ENCODE measurements around the gene UNC45A. TPM values are rescaled to one million over a fixed set of nuclear protein-coding genes. Genes with fewer than 3 reads are reported as not detected.
A peak's percentile ranks its signal among the peaks of the same experiment; 100 is the strongest.

UNC45A gene
- total and polyA plus RNA-seq, 2 of the 8 experiments (the other 6 are each of a cell fraction or from before 2014, with no cell fraction given) = 74.1 to 84.2 TPM

DNA sequence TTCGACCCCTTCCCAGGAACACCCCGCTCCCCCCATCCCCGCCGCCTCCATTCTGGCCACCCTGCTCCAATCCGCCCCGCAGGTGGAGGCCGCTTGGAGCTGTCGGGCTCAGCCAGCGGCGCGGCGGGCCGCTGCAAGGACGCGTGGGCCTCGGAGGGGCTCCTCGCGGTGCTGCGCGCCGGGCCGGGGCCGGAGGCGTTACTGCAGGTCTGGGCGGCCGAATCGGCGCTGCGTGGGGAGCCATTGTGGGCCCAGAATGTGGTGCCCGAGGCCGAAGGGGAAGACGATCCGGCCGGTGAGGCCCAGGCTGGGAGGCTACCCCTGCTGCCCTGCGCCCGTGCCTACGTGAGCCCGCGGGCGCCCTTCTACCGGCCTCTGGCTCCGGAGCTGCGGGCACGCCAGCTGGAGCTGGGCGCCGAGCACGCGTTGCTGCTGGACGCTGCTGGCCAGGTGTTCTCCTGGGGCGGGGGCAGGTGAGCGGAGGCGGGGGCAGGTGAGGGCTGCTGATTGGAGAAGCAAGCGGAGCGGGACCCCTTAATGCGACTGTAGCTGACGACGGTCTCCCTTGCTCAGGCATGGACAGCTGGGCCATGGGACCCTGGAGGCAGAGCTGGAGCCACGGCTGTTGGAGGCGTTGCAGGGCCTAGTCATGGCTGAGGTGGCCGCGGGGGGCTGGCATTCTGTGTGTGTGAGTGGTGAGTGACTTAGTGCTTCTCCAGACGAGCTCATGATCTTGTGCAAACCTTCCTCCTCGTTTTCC, 22.1 kb downstream of the UNC45A start (continued):
- TF ChIP-seq GABPA (IDR thresholded peaks at IDR 0.05; ENCODE audit: borderline replicate concordance, insufficient read depth, low read length) (0 out of 2 replicates have a peak, but pooled peaks have one; percentile 55), GTF2F1 (IDR thresholded peaks at IDR 0.05; ENCODE audit: borderline replicate concordance, low read depth, low read length) (no peak), RAD21 (IDR thresholded peaks at IDR 0.05 in 1 of 2, conservative IDR thresholded peaks at IDR 0.05 in 1 of 2; ENCODE audit: low read depth in 2 of 2, low read length in 2 of 2) (no peak), JUN (IDR thresholded peaks at IDR 0.05; ENCODE audit: low read depth, low read length) (no peak), EP300 (IDR thresholded peaks at IDR 0.05; ENCODE audit: borderline replicate concordance in 1 of 2, low read depth in 2 of 2, low read length in 2 of 2) (no peak), CTBP2 (IDR thresholded peaks at IDR 0.05; ENCODE audit: borderline replicate concordance, insufficient read depth, insufficient read length, low read length) (no peak), TAF7 (optimal IDR thresholded peaks at IDR 0.05; ENCODE audit: borderline replicate concordance, low read depth, low read length) (no peak), TCF12 (IDR thresholded peaks at IDR 0.05; ENCODE audit: low read depth, low read length) (no peak), RBBP5 (IDR thresholded peaks at IDR 0.05; ENCODE audit: borderline replicate concordance, low read depth, low read length) (0 out of 2 replicates have a peak, but pooled peaks have one; percentile 34), SRF (IDR thresholded peaks at IDR 0.05; ENCODE audit: low read depth, low read length) (no peak), SIX5 (IDR thresholded peaks at IDR 0.05; ENCODE audit: low read depth, low read length) (no peak), TAF1 (IDR thresholded peaks at IDR 0.05; ENCODE audit: low read depth, low read length) (no peak; the same call in 1 of the 2 replicates), SP1 (IDR thresholded peaks at IDR 0.05; ENCODE audit: low read depth, low read length) (no peak), POLR2AphosphoS5 (IDR thresholded peaks at IDR 0.05; ENCODE audit: low read depth, low read length) (peak; percentile 6), SP4 (IDR thresholded peaks at IDR 0.05; ENCODE audit: low read length) (no peak), CTCF (IDR thresholded peaks at IDR 0.05; ENCODE audit: control extremely low read depth in 1 of 3, insufficient read depth in 1 of 3, low read depth in 1 of 3, low read length in 3 of 3) (no peak), EZH2 (IDR thresholded peaks at IDR 0.05; ENCODE audit: low read depth, low read length, severe bottlenecking) (no peak), JUND (IDR thresholded peaks at IDR 0.05; ENCODE audit: low read length) (no peak), BCL11A (IDR thresholded peaks at IDR 0.05; ENCODE audit: low read depth in 2 of 2, low read length in 2 of 2) (no peak)
- TF ChIP-seq, protein P1, sequence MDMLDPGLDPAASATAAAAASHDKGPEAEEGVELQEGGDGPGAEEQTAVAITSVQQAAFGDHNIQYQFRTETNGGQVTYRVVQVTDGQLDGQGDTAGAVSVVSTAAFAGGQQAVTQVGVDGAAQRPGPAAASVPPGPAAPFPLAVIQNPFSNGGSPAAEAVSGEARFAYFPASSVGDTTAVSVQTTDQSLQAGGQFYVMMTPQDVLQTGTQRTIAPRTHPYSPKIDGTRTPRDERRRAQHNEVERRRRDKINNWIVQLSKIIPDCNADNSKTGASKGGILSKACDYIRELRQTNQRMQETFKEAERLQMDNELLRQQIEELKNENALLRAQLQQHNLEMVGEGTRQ (IDR thresholded peaks at IDR 0.05; ENCODE audit: low read length) = no peak
